GM19467 (cell line): ENCODE data around the gene TMEM238L.

ENCODE experiments used
- ATAC-seq: cut with Tn5 transposase; IDR thresholded peaks from one replicate; pipeline ENCODE4 v1.9.1; 2021; ENCODE audit warnings: mild to moderate bottlenecking, moderate library complexity; ENCODE audit not compliant: unreplicated experiment

Gene TMEM238L

DNA sequence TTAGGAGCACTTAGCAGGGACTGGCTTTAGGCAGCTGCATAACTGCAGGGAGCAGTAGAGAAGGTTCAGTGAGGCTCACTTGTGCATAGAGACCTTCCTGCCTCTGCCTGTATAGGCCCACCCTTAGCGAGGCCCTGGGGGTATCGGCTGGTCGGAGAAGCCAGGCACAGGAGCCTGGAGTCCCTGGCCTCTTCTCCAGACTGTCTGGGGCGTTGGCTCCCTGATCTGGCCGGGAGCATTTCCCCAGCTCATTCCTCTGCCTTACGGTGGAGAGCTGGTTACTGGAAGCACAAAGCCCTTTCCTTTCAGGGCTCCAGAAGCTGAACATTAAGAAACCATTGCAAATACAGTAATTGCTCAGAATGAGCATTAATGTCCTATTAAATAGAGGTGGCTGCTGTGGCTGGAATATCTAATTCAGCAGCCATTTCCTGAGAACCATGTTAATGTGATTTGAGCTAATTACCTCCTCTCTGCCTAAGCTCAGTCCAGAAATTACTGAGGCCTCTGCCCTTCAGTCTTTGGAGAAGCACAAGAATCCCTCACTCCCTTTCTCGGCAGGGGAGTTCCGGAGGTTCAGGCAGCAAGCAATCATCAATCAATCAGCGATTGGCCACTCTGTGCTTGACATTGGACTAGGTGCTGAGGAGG, 55.2 kb downstream of the TMEM238L start:
- no peak for ATAC-seq

DNA sequence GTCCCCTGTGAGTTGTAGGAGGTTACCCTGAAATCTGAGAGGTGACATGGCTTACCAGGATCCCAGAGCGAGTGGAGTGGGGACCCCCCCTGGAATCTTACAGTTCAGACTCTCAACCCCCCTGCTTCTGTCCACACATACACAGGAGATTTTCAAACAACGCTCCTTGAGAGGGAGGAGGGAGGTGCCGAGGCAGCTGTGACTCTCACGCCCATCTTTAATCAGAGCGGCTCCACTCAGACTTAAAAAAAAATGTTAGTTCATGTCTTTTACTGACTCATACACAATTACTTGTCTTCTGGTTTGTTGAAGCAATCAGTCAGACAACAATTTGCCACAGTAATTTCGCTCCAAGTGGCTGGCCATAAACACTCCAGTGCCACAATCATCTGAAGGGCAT, 58.7 kb downstream of the TMEM238L start:
- ATAC-seq = no peak
